OCI-LY7 (cell line): ENCODE measurements around the gene SERTAD1. TPM values are rescaled to one million over a fixed set of nuclear protein-coding genes. Genes with fewer than 3 reads are reported as not detected.
"Not testable (repeated sequence)": the region's sequence is repeated elsewhere in the genome, so short reads cannot be mapped to it uniquely, and the experiment has no call there.

Experiments used
- BruUV-seq: library from RNA; stranded (reverse); fragments of 400-500 nt; replicated peaks from 2 replicates; lab custom pipeline; 2021; lab: Mats Ljungman, UMichigan
- CTCF ChIA-PET: fragments of 300-600 bp; sonication (Branson Sonifier 250); formaldehyde crosslinking; loops from one replicate; lab custom pipeline; 2022; ENCODE audit warnings: antibody characterized with exemption; ENCODE audit not compliant: unreplicated experiment; lab: Charles Lee
- POLR2A ChIA-PET: fragments of 300-600 bp; sonication (Branson Sonifier 250); formaldehyde crosslinking; loops from one replicate; lab custom pipeline; 2022; ENCODE audit warnings: antibody characterized with exemption; lab: Charles Lee
- DNase-seq: peaks from one replicate; pipeline ENCODE4 v3.0.0-alpha.2; 2015; ENCODE audit warnings: low spot score
- H2AFZ ChIP-seq: fragments of 200-600 bp; sonication (generic), shearing (Covaris generic); 2 replicates; pipeline ENCODE4 v1.6.1; 2014; ENCODE audit warnings: mild to moderate bottlenecking, antibody characterized with exemption, low read length, moderate library complexity
- H3K27ac ChIP-seq: fragments of 200-600 bp; sonication (generic); 2 replicates; pipeline ENCODE4 v1.5.1; 2014; ENCODE audit warnings: mixed run types, low read depth, mild to moderate bottlenecking, moderate library complexity, low read length, inconsistent platforms; ENCODE audit not compliant: poor library complexity, severe bottlenecking
- H3K36me3 ChIP-seq: fragments of 200-600 bp; sonication (generic); 2 replicates; pipeline ENCODE4 v1.6.1; 2014; ENCODE audit warnings: mild to moderate bottlenecking, antibody characterized with exemption, low read length, moderate library complexity, mixed read lengths; ENCODE audit not compliant: insufficient read depth
- H3K4me1 ChIP-seq: fragments of 200-600 bp; sonication (generic); 2 replicates; pipeline ENCODE4 v1.5.1; 2014; ENCODE audit warnings: mild to moderate bottlenecking, low read length; ENCODE audit not compliant: insufficient read depth, poor library complexity, severe bottlenecking
- H3K4me2 ChIP-seq: fragments of 200-600 bp; sonication (generic); 2 replicates; pipeline ENCODE4 v1.6.1; 2014; ENCODE audit warnings: mild to moderate bottlenecking, low read length
- H3K4me3 ChIP-seq: fragments of 200-600 bp; sonication (generic); 2 replicates; pipeline ENCODE4 v1.5.1; 2014; ENCODE audit warnings: mild to moderate bottlenecking, low read depth, low read length; ENCODE audit not compliant: poor library complexity, severe bottlenecking
- H3K79me2 ChIP-seq: fragments of 200-600 bp; sonication (generic); 2 replicates; pipeline ENCODE4 v1.6.1; 2016; ENCODE audit warnings: low read depth, mild to moderate bottlenecking, low read length, moderate library complexity, mixed read lengths; ENCODE audit not compliant: insufficient read depth
- H3K9me2 ChIP-seq: fragments of 200-600 bp; sonication (generic); 2 replicates; pipeline ENCODE4 v1.6.1; 2016; ENCODE audit warnings: mild to moderate bottlenecking, low read length, mixed read lengths; ENCODE audit not compliant: insufficient read depth
- H3K9me3 ChIP-seq: fragments of 200-600 bp; sonication (generic); 2 replicates; pipeline ENCODE4 v1.6.1; 2014; ENCODE audit warnings: mild to moderate bottlenecking, mixed run types, low read length, mixed read lengths
- H4K20me1 ChIP-seq: fragments of 200-600 bp; sonication (generic); 2 replicates; pipeline ENCODE4 v1.6.1; 2014; ENCODE audit warnings: mild to moderate bottlenecking, antibody characterized with exemption, low read length, moderate library complexity, mixed read lengths; ENCODE audit not compliant: insufficient read depth
- CTCF ChIP-seq: fragments of 200-600 bp; sonication (generic); conservative IDR thresholded peaks from 2 replicates; pipeline ENCODE4 v1.5.1; 2014; ENCODE audit warnings: mild to moderate bottlenecking, antibody characterized with exemption, low read length, moderate library complexity, mixed read lengths
- EZH2phosphoT487 ChIP-seq: fragments of 200-600 bp; sonication (generic); IDR thresholded peaks from 2 replicates; pipeline ENCODE4 v1.6.1; 2018; ENCODE audit warnings: low read depth, borderline replicate concordance, mild to moderate bottlenecking, mixed run types, antibody characterized with exemption, low read length, moderate library complexity, mixed read lengths
- intact Hi-C: fragments of 100-400 bp; cut with micrococcal nuclease; formaldehyde crosslinking; loops from one replicate; pipeline ENCODE4 v1.10.0; 2022; ENCODE audit not compliant: unreplicated experiment
- total RNA-seq, 2 experiments: library from RNA; depleted of rRNA in 1 of 2; stranded (reverse); fragments of >200 nt in 1 of 2; shearing (Covaris generic) in 1 of 2; gene quantifications; 2 replicates each; pipeline ENCODE4 v1.2.3, GENCODE V29; 2014 to 2022

SERTAD1 gene
- total RNA-seq, 2 experiments from 2014 or later = 5.7 to 6.1 TPM

GRCh38 chr19:40431698-40432097 lies 5.9 kb upstream of the SERTAD1 start:
- BruUV-seq = no TSS peak
- no peak overlapping the region for H3K4me3 ChIP-seq
- no peaks in the 10 kb centered on the region for H3K9me3 ChIP-seq
- H3K79me2 ChIP-seq = no peaks in the 10 kb centered on the region
- no peaks in the 10 kb centered on the region for H3K36me3 ChIP-seq
- no peak overlapping the region for H3K4me2 ChIP-seq
- no peak overlapping the region for H2AFZ ChIP-seq
- H3K27ac ChIP-seq = no peak overlapping the region
- H3K9me2 ChIP-seq = no peaks in the 10 kb centered on the region
- intact Hi-C loops = no loop called here
- H3K4me1 ChIP-seq = peaks cover 38% of the 10 kb centered on the region
- DNase-seq = no peak
- H4K20me1 ChIP-seq = no peaks in the 10 kb centered on the region
- ChIA-PET POLR2A (interaction anchor here (0.6 kb wide), 2 partner anchors 12 to 106 kb away, joined by 3 read pairs; no protein-coding TSS in a partner anchor), CTCF (interaction anchor here (0.6 kb wide), 1 partner anchor 9 kb away, joined by 3 read pairs; no protein-coding TSS in a partner anchor)
- TF ChIP-seq EZH2phosphoT487 = no peak
- no peak for TF ChIP-seq CTCF

- peaks cover 30% of the 10 kb centered on the region for H3K4me1 ChIP-seq
- H3K4me3 ChIP-seq, intact Hi-C loops, DNase-seq, H3K9me3 ChIP-seq, H4K20me1 ChIP-seq, H3K27ac ChIP-seq, H3K4me2 ChIP-seq, H2AFZ ChIP-seq, H3K79me2 ChIP-seq, H3K9me2 ChIP-seq, CTCF ChIA-PET, BruUV-seq, H3K36me3 ChIP-seq: not testable (repeated sequence)
- POLR2A ChIA-PET = interaction anchor here (1.0 kb wide), 1 partner anchor 13 kb away, joined by 8 read pairs; no protein-coding TSS in a partner anchor
Measured at GRCh38 chr19:40430242-40430641, 4.5 kb upstream of the SERTAD1 start.

GRCh38 chr19:40428197-40428596 lies 2.4 kb upstream of the SERTAD1 start:
- intact Hi-C loops = loop anchor here (10.0 kb wide), 1 partner anchor 143 kb away; the partner anchor contains the start of gene AKT2

More at GRCh38 chr19:40428197-40428596, 2.4 kb upstream of the SERTAD1 start:
- H3K36me3 ChIP-seq, CTCF ChIA-PET, H3K9me2 ChIP-seq, H4K20me1 ChIP-seq, H2AFZ ChIP-seq, H3K4me2 ChIP-seq, H3K9me3 ChIP-seq, POLR2A ChIA-PET, H3K4me3 ChIP-seq, H3K27ac ChIP-seq, DNase-seq, BruUV-seq: not testable (repeated sequence)
- peaks cover 17% of the 10 kb centered on the region for H3K4me1 ChIP-seq
- peaks cover 11% of the 10 kb centered on the region; the same call in 1 of the 2 replicates for H3K79me2 ChIP-seq
